GM21423 (cell line): ENCODE measurements around the gene RCAN2.
A peak's percentile ranks its signal among the peaks of the same experiment; 100 is the strongest.

ENCODE experiments used
- ATAC-seq: cut with Tn5 transposase; IDR thresholded peaks from one replicate; pipeline ENCODE4 v1.9.1; 2021; ENCODE audit warnings: mild to moderate bottlenecking, moderate library complexity; ENCODE audit not compliant: unreplicated experiment

RCAN2 gene

GRCh38 chr6:46293641-46294316 is 197.5 kb downstream of the RCAN2 start:
- ATAC-seq = peak; percentile 69

- no peak for ATAC-seq
Measured at GRCh38 chr6:46291880-46292279, 199.4 kb downstream of the RCAN2 start.

- ATAC-seq = no peak
Measured at GRCh38 chr6:46291275-46291633, 200.0 kb downstream of the RCAN2 start.

DNA sequence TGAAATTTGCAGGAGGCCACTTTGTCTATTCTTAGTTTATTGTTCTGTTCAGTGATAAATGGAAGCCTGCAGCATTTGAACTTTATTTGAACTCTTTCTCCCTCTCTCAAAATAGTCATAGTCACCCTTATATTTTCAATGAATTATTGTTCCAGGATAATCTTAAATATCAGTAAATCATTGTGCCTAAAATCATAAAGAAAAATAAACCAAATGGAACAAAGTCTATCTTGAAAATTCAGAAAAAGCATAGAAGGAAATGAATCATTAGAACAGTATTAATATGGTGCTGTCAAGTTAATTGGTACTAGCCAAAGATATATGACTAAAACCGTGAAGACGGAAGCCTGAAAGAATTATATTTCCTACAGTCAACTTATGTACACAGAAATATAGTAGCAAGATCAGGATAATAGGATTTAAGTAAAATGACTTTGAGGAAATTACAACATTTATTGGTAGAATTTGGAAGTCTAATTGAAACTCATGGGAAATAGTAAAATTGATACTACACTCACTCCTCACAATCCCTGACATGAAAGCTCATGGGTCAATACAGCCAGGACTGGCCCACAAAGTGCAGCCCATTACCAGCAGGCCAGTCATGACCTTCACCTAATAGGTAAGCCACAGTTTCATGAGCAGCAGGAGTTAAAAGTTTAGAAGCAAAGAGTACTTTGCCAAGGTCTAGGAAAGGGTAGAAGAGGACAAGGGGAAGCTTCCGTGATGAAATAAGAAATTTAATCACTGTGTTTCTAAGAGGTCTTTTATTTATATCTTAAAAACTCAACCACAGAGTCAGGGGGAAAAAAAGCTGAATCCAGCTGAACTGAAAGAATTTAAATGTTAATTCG is 200.6 kb downstream of the RCAN2 start:
- ATAC-seq = no peak

GRCh38 chr6:46289898-46290297 is 201.4 kb downstream of the RCAN2 start:
- ATAC-seq = no peak

GRCh38 chr6:46288835-46289234 is 202.4 kb downstream of the RCAN2 start:
- no peak for ATAC-seq

DNA sequence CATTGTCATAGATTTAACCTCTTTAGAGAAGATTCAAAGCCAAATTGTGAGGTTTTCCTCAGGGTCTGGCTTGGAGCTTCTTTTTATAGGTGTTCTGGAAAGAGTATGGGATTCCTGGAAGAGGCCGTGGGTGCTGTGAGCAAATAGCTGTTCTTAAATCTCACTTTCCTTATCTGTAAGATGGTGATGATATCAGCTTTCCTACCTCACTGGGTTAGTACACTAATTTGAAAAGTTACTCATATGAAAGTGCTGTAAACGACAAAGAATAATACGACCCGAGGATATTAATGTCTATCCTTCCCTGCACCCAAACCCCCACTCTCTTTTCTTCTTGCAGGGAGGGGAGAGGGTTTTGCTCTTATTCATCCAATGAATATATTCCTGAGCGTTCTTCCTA is 203.6 kb downstream of the RCAN2 start:
- ATAC-seq = no peak

- ATAC-seq = no peak
Measured at GRCh38 chr6:46287043-46287442, 204.2 kb downstream of the RCAN2 start.

GRCh38 chr6:46284475-46284874 is 206.8 kb downstream of the RCAN2 start:
- no peak for ATAC-seq

DNA sequence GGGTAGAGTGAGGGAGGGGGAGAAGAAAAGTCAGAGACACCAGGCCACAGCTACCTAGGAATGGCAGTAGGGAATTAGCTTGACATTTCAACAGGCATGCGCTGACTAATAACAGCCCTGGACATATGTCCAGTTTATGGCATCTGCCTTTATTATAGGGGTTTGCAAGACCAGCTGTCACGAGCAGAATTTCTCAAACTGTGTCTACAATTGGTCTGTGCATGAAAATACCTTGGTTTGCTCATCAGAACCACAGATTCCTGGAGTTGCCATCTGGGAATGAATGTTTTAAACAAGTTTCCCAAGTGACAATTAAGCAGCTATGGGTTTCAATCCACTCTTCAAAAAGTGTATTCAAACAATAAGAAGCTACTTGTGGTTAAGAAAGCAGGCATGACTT is 210.1 kb downstream of the RCAN2 start:
- no peak for ATAC-seq

DNA sequence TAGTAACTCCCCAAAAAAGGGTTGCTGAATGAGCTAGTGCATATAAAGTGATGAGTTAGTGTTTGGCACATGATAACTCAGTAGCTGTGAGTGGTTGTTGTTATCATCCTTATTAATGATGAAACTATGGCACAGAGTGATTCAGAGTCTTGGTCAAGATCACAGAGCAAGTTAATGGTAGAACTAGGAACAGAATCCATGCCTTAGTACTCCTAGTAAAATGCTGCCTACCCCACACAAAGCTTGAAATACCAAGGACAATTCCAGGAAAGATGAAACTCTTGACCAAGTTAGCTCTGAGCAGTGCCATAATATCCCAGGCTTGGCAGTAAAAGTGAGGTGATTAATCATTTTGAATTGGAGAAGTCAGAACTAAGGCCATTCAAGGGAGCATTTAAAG is 211.4 kb downstream of the RCAN2 start:
- no peak for ATAC-seq

GRCh38 chr6:46276576-46277142 is 214.6 kb downstream of the RCAN2 start:
- no peak for ATAC-seq

- ATAC-seq = no peak
Measured at GRCh38 chr6:46274502-46274901, 216.7 kb downstream of the RCAN2 start.

DNA sequence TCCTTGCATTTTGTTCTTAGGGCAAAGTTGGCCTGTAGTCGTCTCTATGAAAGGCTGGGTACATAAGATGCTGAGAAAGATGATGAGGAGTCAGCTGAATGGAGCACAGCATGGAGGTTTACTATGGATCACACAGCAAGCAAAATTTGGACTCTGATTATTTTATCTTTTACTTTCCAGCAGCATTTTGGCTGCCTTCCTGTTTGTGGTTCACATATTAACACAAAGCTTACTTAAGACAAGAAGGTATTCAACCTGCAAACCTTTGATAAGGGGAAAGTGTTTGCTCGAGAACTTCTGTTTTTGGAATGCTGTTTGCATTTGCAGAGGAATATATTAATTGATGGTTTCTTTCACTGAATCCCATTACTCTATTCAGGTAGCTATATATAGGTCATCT is 217.3 kb downstream of the RCAN2 start:
- no peak for ATAC-seq

GRCh38 chr6:46271728-46272127 is 219.5 kb downstream of the RCAN2 start:
- ATAC-seq = no peak

- no peak for ATAC-seq
Measured at GRCh38 chr6:46271107-46271506, 220.1 kb downstream of the RCAN2 start.

DNA sequence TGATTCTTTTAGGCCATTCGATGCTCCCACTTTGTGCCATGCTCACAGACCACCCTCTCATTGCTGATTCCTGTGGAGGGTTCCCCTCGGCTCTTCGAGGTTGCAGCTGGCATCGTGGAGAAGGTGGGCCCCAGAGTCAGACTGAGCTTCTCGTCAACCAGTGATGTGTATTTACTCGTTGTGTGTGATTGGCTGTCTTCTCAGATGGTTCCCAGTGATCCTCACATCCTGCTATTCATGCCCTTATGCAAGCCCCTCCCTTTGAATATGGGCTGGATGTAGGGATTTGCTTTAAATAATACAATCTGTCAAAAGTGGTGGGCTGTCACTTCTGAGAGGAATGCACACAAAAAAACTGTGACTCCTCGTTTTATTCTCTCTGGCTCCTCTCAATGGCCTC is 220.9 kb downstream of the RCAN2 start:
- ATAC-seq = no peak

DNA sequence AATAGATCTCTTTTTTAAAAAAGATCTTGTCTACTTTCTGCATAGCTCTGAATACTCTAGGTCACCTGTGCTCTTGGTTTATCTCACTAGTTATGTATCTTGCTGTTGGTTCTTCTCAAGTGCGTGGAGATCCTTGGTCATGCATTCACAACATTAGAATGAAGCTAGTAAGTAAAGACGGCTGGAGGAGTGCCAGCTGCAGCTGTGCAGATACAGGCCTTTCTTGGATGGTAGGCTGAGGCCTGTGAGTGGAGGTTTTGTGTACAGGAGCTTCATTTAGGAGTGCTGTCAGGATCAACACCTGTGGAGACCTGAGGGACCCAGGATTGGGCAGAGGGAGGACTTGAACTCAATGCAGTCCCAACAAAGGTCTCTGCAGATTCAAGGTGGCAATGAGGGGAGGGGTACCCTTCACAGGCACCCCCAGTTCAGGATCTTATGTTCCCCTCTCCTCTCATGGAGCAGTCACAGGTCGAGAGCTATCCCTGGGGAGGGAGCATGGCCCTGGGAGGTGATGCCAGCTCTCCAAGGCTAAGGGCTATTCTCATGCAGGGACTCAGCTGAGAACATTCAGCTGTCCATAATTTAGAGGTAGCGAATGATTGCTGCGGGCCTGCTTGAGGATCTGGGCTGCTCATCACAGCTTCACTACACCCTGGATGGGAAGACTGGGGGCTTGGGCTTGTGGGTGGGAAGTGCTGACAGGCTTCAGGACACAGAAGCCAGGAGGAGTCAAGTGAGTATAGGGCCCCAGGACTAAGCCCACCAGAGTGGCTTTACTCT is 221.6 kb downstream of the RCAN2 start:
- no peak for ATAC-seq

DNA sequence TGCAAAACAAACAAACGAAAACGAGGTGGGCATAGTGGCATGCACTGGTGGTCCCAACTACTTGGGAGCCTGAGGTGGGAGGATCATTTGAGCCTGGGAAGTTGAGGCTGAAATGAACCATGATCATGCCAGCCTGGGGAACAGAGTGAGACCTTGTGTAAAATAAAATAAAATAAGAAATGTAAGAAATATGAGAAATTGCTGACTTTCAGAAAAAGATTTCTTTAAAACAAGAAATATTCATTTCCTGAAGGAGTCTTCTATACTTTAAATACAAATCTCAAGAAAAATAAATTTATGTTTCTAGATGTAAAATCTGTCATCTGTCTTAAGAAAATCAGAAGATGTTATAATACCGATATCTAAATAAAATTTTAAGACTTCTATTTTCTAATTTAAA is 223.7 kb downstream of the RCAN2 start:
- no peak for ATAC-seq

DNA sequence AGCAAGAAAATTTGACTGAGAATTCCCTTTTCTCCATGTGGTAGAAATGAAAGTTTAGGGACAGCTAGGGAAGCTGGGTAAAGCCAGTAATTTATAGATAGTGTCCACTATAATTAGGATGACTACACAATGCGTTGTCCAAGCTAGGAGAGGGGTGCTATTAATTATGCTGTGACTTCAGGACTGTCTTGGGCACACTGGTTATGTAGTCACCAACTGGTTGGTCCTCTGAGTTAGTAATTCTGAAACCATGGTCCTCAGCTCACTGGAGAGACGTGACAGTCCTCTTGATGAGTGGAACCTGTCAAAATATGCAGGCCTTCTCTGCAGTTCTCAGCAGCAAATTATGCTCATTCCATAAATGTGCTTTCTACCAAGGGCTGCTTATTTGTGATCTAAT is 225.9 kb downstream of the RCAN2 start:
- no peak for ATAC-seq

GRCh38 chr6:46263707-46264086 is 227.6 kb downstream of the RCAN2 start:
- ATAC-seq = no peak
